Esophagus mucosa (tissue), 1 donor: ENCODE results near the gene CTAGE6. TPM values are rescaled to one million over a fixed set of nuclear protein-coding genes. Genes with fewer than 3 reads are reported as not detected.
"Not testable (repeated sequence)": the region's sequence is repeated elsewhere in the genome, so short reads cannot be mapped to it uniquely, and the experiment has no call there.

Experiments used
- ATAC-seq: fragments of 200-7000 bp; cut with Tn5 transposase; one replicate; pipeline ENCODE4 v1.9.1; 2020
- total RNA-seq: library from RNA; stranded (reverse); gene quantifications from one replicate; pipeline ENCODE4 v1.2.4, GENCODE V29; 2023
- donor health status: DM: yes; HTN: yes; CAD: no.

The CTAGE6 gene
- total RNA-seq, result 0.16 TPM

- ATAC-seq, result not testable (repeated sequence)
Observed at GRCh38 chr7:143757596-143757995, at the start of gene CTAGE6. TSS of gene CTAGE6 (minus strand) at chr7:143757696. CDS start at chr7:143757658, 38 bp downstream.

GRCh38 chr7:143806664-143807071 lies 49.2 kb upstream of the CTAGE6 start:
- not testable (repeated sequence) for ATAC-seq

GRCh38 chr7:143797896-143798290 lies 40.4 kb upstream of the CTAGE6 start:
- ATAC-seq, result not testable (repeated sequence)

- ATAC-seq, result not testable (repeated sequence)
Observed at GRCh38 chr7:143797119-143797895, 39.8 kb upstream of the CTAGE6 start.

- ATAC-seq, result not testable (repeated sequence)
Observed at GRCh38 chr7:143795653-143796052, 38.2 kb upstream of the CTAGE6 start.

GRCh38 chr7:143792633-143793032 lies 35.1 kb upstream of the CTAGE6 start:
- peak; percentile 85 for ATAC-seq

GRCh38 chr7:143785415-143786182 lies 28.1 kb upstream of the CTAGE6 start:
- not testable (repeated sequence) for ATAC-seq

GRCh38 chr7:143779591-143779990 lies 22.1 kb upstream of the CTAGE6 start:
- ATAC-seq, result peak; percentile 68

GRCh38 chr7:143772738-143773468 lies 15.4 kb upstream of the CTAGE6 start:
- peak; percentile 22 for ATAC-seq

- not testable (repeated sequence) for ATAC-seq
Observed at GRCh38 chr7:143767531-143767930, 10.0 kb upstream of the CTAGE6 start.

GRCh38 chr7:143765678-143766077 lies 8.2 kb upstream of the CTAGE6 start:
- peak; percentile 51 for ATAC-seq

GRCh38 chr7:143763065-143763464 lies 5.6 kb upstream of the CTAGE6 start:
- not testable (repeated sequence) for ATAC-seq

GRCh38 chr7:143745340-143745739 lies 12.2 kb downstream of the CTAGE6 start:
- ATAC-seq, result not testable (repeated sequence)

- ATAC-seq, result peak; percentile 41
Observed at GRCh38 chr7:143737037-143737819, 20.3 kb downstream of the CTAGE6 start.

GRCh38 chr7:143735962-143736361 lies 21.5 kb downstream of the CTAGE6 start:
- ATAC-seq, result no peak

GRCh38 chr7:143733876-143734275 lies 23.6 kb downstream of the CTAGE6 start:
- ATAC-seq, result no peak

- ATAC-seq, result no peak
Observed at GRCh38 chr7:143728333-143728862, 29.1 kb downstream of the CTAGE6 start.

GRCh38 chr7:143727561-143727960 lies 29.9 kb downstream of the CTAGE6 start:
- not testable (repeated sequence) for ATAC-seq

GRCh38 chr7:143726143-143726542 lies 31.4 kb downstream of the CTAGE6 start:
- ATAC-seq, result not testable (repeated sequence)

GRCh38 chr7:143720335-143720734 lies 37.2 kb downstream of the CTAGE6 start:
- ATAC-seq, result not testable (repeated sequence)

- ATAC-seq, result not testable (repeated sequence)
Observed at GRCh38 chr7:143715543-143716193, 41.8 kb downstream of the CTAGE6 start.
